Thoracic aorta (tissue), 2 donors: Measurements from ENCODE around the gene SCP2. TPM values are rescaled to one million over a fixed set of nuclear protein-coding genes. Genes with fewer than 3 reads are reported as not detected.

Experiments used
- ATAC-seq: fragments of 150-250 bp; one replicate; pipeline ENCODE4 v1.8.0; 2017; ENCODE audit warnings: low read depth; ENCODE audit not compliant: insufficient number of reproducible peaks, low FRiP score
- DNase-seq: peaks from one replicate; pipeline ENCODE4 v3.0.0-alpha.2; 2020; ENCODE audit warnings: low spot score
- H3K27ac ChIP-seq, 2 donors: fragments of 200-600 bp; sonication (generic); 1 replicate in 1 of 2; 2 replicates in 1 of 2; pipeline ENCODE4 v1.5.1; 2016; ENCODE audit warnings: mild to moderate bottlenecking in 2 of 2, moderate library complexity in 2 of 2
- H3K27me3 ChIP-seq: fragments of 200-600 bp; sonication (generic); replicated peaks from 2 replicates; pipeline ENCODE4 v1.6.0; 2016; ENCODE audit warnings: mild to moderate bottlenecking; ENCODE audit not compliant: insufficient read depth
- H3K36me3 ChIP-seq: fragments of 200-600 bp; sonication (generic); one replicate; pipeline ENCODE4 v1.5.1; 2016
- H3K4me1 ChIP-seq, 2 donors: fragments of 200-600 bp; sonication (generic); 1 replicate in 1 of 2; 2 replicates in 1 of 2; pipeline versions ENCODE4 v1.5.1 to v1.6.0; 2016; ENCODE audit warnings: low read depth in 2 of 2, mild to moderate bottlenecking in 1 of 2; ENCODE audit not compliant: control insufficient read depth in 1 of 2
- H3K4me3 ChIP-seq: fragments of 200-600 bp; sonication (generic); 2 replicates; pipeline ENCODE4 v1.5.1; 2016; ENCODE audit warnings: mild to moderate bottlenecking
- H3K9me3 ChIP-seq: fragments of 200-600 bp; sonication (generic); 2 replicates; pipeline ENCODE4 v1.5.1; 2016
- total RNA-seq, 2 donors: library from RNA; depleted of rRNA; stranded (reverse); fragments of >200 nt; gene quantifications; one replicate each; pipeline versions ENCODE4 v1.1.0 to v1.2.3, GENCODE V29; 2016
- TF ChIP-seq, protein P1 (sequence below): fragments of 200-600 bp; sonication (generic); IDR thresholded peaks from one replicate; pipeline ENCODE4 v1.5.1; 2019; ENCODE audit warnings: antibody characterized with exemption

The SCP2 gene
- total RNA-seq, 2 donors from 2014 or later: 75.1 to 99.9 TPM

DNA sequence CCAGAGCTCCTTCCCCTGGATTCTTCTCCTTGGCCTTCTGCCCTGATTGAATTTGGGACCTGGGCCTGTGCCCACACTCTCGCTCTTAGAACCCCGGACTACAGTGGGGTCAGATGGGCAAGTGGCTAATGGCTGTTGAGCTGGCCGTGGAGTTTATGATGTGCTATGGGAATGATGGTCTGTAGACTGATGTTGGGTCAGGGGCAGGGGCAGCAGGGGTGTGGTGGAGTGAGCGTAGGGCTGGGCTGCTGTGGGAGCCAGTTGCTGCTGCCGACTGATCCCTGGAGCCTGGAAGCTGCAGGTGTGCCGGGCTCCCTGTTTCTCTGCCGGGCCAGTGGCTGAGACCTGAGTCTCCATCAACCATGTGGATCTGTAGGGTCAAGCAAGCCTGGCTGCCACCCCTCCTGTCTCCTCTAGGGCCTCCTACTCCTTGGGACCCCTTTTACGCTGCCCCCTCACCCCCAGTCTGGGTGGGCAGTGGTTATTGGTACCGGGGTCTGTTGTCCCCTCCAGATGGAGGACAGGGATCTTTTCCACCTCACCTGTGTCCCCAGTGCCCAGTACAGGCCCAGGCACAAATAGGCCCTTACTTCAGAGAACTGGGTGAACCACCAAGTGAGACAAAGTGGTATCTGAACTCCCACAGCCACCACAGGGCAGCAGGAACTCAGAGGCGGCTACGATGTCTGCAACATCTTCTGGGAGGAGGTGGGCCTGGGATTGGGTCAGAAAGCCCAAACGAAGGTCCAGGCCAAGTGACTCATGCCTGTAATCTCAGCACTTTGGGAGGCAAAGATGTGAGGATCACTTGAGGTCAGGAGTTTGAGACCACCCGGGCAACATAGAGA is 140.0 kb downstream of the SCP2 start:
- no peaks in the 10 kb centered on the region for H3K9me3 ChIP-seq
- no peak for DNase-seq
- TF ChIP-seq, protein P1, sequence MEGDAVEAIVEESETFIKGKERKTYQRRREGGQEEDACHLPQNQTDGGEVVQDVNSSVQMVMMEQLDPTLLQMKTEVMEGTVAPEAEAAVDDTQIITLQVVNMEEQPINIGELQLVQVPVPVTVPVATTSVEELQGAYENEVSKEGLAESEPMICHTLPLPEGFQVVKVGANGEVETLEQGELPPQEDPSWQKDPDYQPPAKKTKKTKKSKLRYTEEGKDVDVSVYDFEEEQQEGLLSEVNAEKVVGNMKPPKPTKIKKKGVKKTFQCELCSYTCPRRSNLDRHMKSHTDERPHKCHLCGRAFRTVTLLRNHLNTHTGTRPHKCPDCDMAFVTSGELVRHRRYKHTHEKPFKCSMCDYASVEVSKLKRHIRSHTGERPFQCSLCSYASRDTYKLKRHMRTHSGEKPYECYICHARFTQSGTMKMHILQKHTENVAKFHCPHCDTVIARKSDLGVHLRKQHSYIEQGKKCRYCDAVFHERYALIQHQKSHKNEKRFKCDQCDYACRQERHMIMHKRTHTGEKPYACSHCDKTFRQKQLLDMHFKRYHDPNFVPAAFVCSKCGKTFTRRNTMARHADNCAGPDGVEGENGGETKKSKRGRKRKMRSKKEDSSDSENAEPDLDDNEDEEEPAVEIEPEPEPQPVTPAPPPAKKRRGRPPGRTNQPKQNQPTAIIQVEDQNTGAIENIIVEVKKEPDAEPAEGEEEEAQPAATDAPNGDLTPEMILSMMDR: no peak
- no peaks in the 10 kb centered on the region for H3K27me3 ChIP-seq
- no peak for ATAC-seq
- H3K4me1 ChIP-seq: peaks cover 0 to 11% of the 10 kb centered on the region in 2 donors
- H3K27ac ChIP-seq: no peak overlapping the region
- no peak overlapping the region for H3K4me3 ChIP-seq
- H3K36me3 ChIP-seq: no peaks in the 10 kb centered on the region

DNA sequence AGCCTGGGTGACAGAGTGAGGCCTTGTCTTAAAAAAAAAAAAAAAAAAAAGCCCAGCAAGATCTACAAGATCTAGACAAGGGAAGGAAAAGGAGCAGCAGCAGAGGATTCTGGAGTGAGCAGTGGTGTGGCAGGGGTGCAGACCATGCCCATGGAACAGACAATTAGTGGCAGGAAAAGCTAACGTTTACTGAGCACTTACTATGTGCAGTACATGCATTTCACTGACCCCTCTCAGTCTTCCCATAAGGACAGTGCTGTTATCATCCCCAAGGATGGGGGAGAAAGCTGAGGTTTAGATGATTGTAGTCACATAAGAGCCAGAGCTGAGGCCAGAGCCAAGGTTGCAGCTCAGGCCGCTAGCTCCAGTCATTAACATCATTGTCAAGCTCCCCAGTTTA is 140.8 kb downstream of the SCP2 start:
- TF ChIP-seq, protein P1: no peak
- ATAC-seq: no peak
- DNase-seq: no peak
- Histone ChIP-seq H3K4me1 (peaks cover 0 to 4% of the 10 kb centered on the region in 2 donors), H3K4me3 (no peak overlapping the region), H3K27me3 (no peaks in the 10 kb centered on the region), H3K36me3 (no peaks in the 10 kb centered on the region), H3K27ac (no peak overlapping the region), H3K9me3 (no peaks in the 10 kb centered on the region)

DNA sequence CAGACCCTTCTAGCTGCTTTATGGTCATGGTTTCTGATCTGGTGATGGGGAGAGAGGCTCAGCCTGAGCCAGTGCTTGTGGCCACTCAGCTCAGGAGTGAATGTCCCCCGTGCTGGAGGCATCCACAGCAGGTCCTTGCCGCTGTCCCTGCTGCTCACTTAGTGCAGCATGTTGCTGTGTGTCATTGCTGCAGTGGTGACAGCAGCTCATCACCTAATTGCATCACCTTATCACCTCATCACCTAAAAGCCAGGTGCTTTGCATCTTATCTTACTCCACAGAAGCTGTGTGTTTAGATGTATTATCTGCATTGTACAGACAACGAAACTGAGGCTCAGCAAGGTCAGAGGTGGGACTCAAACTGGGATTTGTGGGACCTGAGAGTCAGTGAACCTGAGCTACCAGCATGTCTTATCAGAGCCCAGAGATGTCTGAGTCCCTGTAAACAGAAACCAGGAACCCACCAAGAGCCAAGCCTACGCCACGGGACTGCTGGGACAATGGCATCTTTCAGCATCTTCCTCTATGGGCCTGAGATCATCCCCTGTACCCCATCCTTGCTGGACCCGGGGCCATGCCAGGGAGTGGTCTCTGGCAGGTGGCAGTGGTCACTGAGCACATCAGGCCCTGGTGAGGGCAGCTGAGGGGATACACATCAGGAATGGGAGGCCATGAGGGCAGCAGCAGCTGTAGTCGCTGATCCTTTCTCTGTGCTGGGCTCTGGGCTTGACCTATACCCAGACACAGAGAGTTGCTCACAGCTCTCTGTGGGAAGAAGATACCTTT is 141.4 kb downstream of the SCP2 start:
- Histone ChIP-seq H3K4me3 (no peak overlapping the region), H3K9me3 (no peaks in the 10 kb centered on the region), H3K4me1 (no peaks in the 10 kb centered on the region), H3K27me3 (no peaks in the 10 kb centered on the region), H3K27ac (no peak overlapping the region), H3K36me3 (no peaks in the 10 kb centered on the region)
- DNase-seq (no peak), ATAC-seq (no peak)
- TF ChIP-seq, protein P1: no peak

DNA sequence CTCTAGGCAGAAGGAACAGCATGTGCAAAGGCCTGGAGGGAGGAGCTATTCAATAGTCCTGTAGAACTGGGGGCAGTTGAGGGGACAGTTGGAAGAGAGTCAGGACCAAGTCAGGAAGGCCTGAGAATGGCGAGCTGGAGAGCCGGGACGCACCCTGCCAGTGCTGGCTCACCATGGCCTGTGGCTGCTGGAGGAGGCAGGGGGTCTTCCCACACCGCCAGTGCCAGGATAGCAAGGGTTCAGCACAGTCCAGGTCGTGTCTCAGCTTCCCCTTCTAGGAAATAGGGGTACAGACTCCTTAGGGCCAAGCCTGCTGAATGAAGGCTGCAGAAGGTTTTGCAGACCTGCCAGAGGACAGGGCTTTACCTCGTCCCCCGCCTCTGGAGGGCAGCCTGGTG is 142.2 kb downstream of the SCP2 start:
- H3K27me3 ChIP-seq: no peaks in the 10 kb centered on the region
- H3K4me1 ChIP-seq: no peaks in the 10 kb centered on the region
- H3K36me3 ChIP-seq: no peaks in the 10 kb centered on the region
- no peak overlapping the region for H3K27ac ChIP-seq
- DNase-seq (no peak), ATAC-seq (no peak)
- TF ChIP-seq, protein P1: no peak
- no peak overlapping the region for H3K4me3 ChIP-seq
- H3K9me3 ChIP-seq: no peaks in the 10 kb centered on the region

DNA sequence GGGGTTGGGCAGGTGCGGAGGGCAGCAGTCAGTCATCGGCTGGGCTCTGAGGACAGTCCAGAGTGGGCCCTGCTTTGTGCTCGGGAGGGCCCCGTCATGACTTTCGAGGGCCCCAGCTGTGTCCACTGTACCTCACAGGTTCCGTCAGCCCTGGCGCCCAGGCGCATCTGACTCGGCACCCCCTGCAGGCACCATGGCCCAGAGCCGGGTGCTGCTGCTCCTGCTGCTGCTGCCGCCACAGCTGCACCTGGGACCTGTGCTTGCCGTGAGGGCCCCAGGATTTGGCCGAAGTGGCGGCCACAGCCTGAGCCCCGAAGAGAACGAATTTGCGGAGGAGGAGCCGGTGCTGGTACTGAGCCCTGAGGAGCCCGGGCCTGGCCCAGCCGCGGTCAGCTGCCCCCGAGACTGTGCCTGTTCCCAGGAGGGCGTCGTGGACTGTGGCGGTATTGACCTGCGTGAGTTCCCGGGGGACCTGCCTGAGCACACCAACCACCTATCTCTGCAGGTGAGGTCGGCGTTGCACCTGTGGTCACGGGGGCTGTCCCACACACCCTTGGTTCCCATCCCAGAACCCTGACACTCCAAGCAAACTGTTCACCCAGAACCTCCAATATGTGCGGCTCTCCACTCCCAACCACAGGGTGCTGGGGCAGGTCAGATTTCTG is 142.7 kb downstream of the SCP2 start:
- Histone ChIP-seq H3K4me1 (no peaks in the 10 kb centered on the region), H3K36me3 (no peaks in the 10 kb centered on the region), H3K4me3 (no peak overlapping the region), H3K9me3 (no peaks in the 10 kb centered on the region), H3K27ac (no peak overlapping the region), H3K27me3 (no peaks in the 10 kb centered on the region)
- ATAC-seq: no peak
- TF ChIP-seq, protein P1: no peak
- DNase-seq: no peak
